ENCODE measurements around the gene ZNF526.

Gene ZNF526

DNA sequence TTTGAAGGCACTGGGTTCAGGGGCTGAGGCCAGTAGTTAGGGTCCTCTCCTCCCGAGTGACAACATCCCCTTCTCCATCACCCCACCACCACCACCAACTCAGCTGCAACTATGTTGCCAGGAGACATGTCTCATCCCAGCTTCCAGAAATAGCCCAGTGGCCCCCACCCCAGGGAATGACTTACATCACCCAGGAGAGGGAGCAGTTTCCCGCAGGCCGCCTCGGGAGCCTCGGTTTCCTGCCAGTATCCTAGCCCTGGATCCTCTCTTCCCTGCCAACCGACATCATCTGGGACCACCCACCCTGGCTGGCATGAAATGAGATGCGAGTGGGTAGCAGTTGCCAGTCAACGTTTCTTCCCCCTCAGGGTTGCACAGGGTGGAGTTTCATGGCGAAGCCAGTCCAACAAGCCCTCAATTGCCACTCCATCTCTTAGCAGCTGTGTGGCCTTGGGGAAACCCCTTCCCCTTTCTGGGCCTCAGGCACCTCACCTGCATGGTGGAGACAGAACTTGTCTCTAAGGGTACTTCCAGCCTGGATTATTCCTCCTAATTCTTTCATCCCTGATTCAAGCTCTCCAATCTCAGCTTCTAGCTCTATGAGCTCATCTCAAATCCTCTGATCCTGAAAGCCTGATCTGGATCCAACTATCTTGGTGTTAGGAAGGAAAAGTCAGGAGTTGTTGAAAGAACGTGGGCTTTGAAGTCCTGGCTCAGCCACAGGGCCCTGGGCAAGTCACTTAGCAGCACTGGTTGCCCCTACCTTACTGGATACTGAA, 26.2 kb downstream of the ZNF526 start:
- no peak for FAIRE-seq
- peak; percentile 39 for DNase-seq (ENCODE audit: low spot score)

DNA sequence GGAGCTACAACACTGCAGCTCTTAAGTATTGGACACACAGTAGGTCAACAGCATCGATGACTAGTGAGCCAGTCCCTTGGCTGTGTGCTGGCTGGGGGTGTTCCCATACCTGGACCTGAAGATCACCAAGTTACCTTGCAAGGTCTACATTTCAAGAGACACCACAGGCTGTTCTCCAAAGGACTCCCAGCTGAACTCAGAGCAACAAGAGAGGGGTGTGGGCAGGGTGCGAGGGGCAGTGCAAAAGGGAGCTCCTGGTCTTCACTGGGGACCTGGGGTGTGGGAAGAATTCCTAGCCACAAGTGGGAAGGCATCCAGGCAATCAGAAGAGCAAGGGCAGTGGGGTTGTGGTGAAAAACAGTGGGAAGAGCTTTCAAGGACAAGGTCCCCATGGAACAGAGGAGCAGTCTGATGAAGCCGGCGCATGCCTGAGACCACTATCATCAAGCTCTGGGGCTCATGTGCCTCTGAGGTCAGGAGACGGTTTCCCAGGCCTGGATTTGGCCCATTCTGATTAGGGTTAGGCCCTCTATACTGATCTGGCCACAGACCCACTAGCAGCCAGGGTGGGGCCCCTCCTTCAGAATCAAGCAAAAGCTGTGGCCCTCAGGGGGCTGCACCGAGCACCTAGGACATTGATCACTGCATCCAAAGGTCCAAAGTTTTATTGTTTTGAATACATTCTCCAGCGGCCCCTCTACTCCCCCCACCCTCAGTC, 27.0 kb downstream of the ZNF526 start:
- FAIRE-seq (no peak), DNase-seq (ENCODE audit: low spot score) (no peak)

DNA sequence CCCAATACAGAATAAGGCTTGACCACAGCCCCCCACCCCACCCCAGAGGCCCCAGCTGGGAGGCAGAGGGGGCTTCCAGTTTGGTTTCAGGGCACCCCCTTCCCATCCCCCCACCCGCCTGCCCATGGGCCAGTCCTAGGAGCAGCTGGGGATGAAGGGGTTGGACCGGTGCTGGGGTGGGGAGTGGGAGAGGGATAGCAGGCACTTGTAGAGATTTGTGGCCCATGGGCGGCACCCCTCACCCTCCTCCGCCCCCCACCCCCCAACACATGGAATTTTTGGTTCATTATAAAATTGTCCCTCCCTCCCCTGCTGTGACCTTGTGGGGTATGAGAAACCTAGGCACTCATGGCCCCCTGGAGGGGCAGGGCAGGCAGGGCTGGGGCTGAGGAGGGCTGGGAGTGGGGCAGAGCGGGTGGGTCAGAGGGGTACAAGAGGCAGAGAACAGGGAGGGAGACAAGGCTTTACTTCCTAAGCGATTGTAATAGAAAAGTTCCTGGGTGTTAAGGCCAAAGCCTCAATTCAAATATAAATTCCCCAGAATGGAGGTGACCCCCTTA, 27.6 kb downstream of the ZNF526 start:
- FAIRE-seq: no peak
- no peak for DNase-seq (ENCODE audit: low spot score)

DNA sequence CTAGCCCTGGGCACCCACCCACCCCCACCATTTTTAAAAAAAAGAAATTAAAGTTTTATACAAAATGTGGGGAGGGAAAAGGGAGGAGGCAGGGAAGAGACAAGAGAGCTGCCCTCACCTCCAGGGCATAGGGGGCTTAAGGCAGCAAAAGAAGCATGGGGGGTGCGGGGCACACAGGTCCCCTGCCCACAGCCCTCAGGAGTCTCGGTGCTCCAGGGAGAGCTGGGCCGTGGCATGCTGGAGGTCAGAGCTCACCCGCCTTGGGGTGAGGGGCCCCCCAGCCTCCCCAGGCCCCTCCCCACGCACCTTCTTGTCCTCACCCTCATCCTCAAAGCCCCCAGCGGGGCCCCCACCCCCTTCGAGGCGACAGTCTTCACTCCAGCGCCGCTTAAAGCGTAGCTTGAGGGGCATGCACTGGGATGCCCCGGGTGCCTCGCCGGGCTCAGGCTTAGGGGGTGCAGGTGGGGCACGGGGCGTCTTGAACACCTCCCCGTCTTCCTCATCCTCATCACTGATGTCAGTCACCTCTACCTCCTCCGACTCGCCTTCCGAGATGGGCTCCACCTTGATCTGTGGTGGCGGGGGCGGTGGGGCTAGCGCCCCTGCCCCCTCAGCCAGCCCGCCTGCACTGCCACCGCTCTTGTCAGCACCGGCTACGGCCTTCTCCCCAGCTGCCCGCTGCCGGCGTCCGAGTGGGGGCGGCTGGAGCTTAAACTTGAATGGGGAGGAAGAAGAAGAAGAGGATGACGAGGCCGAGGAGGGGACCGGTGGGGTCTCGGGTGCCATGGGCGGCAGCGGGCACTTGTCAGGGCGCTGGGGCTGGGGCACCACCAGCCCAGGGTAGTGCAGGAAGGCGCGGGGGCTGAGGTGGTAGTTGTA, 28.4 kb downstream of the ZNF526 start:
- no peak for FAIRE-seq
- no peak for DNase-seq (ENCODE audit: low spot score)

DNA sequence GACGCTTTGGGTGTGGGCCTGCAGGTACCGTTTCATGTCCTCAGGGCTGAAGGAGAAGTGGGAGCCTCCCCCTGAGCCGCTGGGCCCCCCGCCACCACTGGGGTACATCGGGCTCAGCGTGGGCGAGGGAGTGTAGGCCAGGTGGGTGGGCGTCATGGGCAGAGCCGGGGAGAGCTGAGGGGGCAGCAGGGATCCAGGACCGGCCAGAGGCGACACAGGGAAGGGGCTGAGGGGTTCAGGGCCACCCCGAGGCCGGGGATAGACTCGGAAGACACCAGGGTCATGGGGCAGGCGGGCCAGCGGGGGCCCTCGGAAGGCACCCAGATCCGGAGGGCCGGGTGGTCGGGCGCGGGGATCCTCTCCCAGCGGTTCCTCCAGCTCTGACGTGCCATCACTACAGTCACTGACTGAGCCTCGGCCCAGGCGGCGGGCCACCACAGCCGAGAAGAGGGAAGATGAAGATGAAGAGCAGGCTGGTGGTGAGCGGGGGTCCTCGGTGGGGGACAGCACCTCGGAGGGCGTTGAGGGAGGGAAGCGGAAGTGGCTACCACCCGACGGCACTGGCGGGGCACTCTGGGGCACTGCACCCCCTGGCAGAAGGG, 29.1 kb downstream of the ZNF526 start:
- no peak for FAIRE-seq
- no peak for DNase-seq (ENCODE audit: low spot score)

DNA sequence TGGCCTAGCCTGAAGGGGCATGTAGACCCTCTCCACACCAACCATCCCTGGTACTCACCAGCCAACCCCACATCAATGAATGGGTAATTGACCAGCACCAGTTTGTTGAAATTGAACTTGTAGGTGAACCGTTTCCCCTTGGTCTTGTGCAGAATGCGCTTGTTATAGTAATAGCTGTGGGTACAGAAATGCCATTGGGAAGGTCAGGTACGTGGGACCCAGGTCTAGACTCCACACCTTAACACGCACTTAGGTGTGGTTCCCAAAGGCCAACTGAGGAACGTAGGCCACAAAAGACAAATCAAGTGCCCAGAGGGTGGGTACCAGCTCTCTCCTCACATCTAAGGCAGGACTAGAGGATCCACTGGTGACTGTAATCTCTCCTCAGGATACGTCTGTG, 29.7 kb downstream of the ZNF526 start:
- DNase-seq (ENCODE audit: low spot score) (no peak), FAIRE-seq (no peak)

DNA sequence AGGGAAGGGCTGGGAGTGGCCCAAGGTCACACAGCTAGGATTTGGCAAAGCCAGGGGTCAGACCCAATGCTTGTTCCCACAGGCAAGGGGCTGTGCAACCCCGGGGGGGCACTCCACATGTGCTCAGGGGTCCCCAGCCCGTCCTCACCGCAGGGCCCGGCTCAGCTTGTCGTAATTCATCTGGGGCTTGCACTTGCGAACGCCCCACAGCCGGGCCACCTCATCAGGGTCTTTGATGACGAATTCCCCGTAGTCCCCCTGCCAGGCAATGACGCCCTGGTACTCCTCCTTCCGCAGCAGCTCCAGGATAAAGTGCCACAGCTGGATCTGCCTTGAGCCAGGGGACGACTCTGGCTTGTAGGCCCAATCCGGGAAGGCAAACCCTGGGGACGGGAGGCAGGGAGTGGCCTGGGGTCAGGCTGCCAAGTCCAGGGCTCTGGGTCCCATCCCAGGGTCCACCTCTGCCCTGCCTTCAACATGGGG, 30.1 kb downstream of the ZNF526 start:
- no peak for FAIRE-seq

DNA sequence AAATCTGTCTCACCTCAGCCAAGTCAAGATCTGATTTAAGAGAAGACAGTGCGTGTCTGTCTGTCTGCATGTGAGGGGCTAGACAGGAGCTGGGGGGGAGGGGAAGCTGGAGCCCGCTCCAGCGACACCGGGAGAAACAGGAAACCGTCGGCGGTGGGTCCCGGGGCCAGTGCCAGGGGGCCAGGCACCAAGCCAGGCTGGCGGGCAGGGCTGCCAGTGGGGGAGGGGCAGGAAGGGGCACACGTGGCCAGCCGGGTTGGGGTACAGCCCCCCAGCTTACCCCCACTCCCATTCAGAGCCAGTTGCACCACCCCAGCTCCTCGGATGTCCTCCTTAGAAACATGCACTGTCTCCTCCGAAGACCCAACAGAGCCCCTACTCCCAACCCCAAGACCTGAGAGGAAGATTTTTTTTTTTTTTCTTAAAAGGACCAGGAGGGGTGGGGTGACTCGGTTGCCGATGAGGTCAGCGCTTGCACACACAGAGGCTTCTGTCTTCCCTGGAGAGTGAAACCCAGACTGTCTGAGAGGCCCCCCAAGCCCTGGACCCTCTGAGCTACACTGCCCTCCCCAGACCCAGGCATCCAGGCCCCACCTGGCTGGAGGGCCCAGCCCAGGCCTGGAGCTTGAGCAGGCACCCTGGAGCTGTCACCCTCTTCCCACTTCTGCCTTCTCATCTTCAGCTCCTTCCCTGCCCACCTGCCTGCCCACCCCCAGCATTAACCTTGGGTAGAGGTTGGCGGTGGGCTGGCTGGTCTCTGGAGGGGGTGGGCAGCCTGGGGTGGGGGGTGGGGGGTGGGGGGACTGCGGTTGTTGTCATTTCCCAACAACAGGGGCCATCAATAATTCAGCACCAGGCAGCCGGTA, 30.8 kb downstream of the ZNF526 start:
- FAIRE-seq: no peak

More for the DNA sequence above, 30.1 kb downstream of the ZNF526 start:
- no peak for DNase-seq (ENCODE audit: low spot score)

DNA sequence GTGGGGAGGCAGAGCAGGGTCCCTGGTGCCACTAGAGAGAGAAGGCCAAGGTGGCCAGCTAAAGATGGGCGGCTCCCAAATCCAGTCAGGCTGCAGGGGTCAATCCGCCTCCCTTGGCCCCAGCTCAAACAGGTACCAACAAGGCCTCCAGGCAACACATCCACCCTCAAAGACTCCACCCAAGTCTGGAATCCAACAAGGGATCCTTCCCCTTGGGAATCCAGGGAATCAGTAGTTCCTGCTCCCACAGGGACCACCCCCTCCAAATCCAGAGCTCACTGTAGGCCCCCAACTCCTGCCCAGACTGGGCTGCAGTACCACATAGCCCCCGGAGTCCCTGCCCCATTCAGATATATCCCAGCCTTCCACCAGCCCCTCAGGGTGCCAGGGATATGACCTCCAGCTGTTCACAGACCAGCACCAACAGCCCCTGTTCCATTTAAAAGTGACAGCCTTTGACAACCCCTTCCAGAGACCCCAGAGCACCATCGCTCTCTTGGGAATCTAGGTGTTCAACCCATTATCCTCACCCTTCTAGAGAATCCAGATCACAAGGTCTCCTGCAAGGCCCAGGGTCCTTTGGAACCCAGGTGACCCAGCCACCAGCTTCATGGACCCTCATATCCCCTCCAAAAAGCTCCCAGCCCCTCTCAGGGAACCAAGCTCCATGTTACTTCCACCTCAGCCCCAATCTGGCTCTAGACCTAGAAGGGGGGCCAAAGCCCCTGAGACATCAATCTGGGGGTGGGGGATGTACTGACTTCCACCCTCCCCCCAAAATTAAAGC, 31.7 kb downstream of the ZNF526 start:
- DNase-seq (ENCODE audit: low spot score): no peak
- no peak for FAIRE-seq

More for the DNA sequence above, 30.8 kb downstream of the ZNF526 start:
- no peak for DNase-seq (ENCODE audit: low spot score)

DNA sequence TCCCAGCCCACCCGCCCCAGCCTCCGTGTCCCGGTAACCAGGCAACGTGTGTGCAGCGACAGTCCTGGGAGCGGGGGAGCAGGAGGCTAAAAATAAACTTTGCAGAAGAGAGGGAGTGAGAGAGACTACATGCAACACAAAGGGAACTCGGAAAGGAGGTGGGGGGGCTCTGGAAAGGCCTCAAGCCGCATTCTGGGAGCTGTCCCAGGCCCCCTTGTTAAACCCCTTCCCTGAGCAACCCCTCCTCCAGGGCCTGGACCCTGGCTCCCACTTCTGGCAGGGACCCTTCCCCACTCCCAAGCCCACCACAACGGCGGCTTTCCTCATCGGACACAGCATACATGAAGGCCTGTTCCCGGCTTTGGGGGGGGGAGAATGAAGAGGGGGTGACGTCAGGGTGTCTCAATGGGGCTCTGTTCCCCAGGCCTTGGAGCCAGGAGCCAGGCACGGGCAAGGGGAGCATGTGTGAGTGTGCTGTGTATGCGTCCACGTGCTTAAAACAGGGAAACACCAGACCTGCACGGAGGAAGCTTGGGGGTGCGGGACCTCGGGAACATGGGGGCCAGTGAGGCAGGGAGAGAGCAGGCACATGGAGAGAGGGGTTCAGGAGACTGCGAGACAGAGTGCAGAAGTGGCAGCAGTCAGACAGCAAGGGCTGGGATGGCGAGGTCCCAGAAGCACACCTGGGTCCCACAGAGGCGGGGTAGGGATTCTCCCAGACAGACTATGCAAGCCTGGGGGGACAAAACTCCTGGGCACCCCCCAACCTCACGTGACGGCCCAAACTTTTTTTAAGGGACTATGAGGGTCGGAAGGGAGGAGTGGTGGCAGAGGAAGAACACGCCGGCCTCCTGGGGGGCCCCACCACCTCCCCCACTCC, 32.5 kb downstream of the ZNF526 start:
- no peak for FAIRE-seq
- DNase-seq (ENCODE audit: low spot score): no peak

DNA sequence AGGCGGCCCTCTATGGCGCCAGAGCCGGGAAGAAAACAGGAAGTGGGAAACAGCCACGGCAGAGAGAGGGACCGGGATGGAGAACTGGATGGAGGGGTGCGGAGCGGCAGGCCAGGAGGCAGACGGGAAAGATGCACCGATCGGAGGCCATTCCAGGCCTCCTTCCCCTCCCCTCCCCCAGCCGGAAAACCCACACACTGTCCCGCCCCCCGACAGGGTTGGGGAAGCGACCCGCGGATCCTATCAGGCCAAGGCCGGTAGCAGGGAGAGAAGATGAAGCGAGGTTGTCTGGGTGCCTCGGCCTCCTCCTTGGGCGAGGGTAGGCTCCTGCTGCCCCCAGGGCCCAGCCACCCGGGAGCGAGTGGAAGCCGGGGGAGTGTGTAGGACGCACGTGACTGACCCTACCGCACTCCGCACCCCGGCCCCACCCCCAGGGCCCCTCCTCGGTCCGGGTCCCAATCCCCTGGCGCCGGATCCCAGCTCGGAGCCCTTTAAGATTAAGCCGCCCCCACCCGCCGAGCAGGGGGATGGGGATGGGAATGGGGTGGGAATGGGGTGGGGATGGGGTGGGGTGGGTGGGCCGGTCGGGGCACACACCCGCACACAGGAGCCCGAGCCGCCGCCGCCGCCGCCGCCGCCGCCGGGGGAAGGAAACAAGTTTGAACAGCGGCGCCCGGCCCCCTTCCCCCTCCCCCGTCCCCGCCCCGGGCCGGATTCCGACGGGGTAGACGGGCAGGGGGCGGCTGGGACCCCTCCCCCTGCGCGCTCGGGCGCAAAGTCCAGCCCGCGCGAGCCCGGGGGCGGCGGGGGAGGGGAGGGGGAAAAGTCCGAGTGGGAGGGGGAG, 33.4 kb downstream of the ZNF526 start:
- DNase-seq (ENCODE audit: low spot score) (peak; percentile 13), FAIRE-seq (no peak)

DNA sequence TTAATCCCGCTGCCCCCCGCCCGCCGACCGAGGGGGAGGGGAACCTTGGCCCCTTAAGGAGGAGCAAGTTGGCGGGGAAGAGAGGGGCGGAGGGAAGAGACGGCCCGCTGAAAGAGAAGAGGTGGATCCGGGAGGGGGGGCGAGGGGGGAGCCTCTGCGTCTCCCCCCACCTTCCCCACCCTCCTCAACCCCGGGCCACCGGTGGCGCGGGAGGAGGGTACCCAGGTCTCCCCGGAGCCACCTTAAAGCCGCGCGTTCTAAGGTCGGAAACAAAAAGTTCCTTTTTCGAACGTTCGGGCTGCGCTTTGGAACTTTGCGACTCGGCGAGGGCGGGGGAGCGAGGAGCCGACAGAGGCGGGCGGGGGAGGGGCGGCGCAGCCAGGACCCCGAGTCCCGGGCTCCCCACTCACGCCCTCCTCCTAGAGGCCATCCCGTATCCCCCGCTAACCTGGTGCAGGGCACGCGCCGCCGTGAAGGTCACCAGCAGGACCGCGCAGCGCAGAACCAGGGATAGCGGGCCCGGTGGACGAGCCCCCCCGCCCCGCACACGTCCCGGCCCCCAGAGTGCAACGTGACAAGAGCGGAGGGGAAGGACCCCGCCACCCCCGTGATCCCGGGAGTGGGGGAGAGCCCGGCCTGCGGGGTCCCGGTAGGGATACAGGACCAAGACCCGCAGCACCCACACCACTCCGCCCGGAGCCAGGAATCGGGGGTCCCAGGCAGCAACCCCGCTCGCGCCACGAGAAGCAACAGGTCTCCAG, 34.2 kb downstream of the ZNF526 start:
- FAIRE-seq (no peak), DNase-seq (ENCODE audit: low spot score) (no peak)

DNA sequence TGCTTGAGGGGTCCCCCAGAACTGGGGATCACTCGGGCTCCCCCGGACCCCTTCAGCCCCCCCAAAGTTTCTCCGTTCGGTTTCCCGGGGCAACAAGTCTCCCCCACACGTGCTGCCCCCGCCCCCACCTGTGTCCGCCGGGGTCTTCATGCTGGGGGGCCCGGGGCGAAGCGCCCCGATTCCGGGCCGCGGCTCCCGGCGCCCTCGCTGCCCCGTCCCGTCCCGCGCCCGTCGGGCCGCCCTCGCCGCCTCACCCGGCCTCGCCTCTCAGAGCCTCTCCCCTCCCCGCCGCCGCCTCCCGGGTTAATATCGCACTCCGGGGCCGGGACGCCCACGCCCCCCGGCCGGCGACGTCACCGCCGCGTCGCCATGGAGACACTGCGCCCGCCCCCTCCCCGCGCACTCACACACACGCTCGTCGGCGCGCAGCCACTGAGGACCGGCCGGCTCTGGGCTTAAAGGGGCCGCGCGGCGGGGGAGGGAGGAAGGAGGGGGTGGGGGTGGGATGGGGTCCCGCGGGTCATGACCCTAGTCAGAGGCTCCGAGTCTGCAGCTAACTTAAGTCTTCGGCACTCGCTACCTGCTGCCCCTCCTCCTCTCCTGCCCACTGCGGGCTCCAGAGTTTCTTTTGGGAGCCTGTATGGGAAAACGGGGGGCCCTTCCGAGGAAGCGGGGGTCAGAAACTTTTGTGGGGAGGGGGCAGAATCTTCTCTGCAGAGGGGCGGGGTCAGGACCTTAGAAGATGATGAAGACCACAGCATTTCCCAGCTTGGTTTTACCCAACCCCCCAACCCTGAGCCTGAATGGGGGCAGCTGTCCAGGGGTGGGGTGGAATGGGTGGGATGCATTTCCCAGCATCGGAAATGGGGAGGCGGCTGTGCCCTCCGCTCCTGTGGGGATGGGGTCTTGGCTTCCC, 35.0 kb downstream of the ZNF526 start, which contains the start of gene ERF:
TSS of gene ERF (minus strand) at position 279 of the 916 bp plus-strand sequence. CDS start at position 150, 129 bp downstream.
- FAIRE-seq (no peak), DNase-seq (ENCODE audit: low spot score) (peak; percentile 70)

DNA sequence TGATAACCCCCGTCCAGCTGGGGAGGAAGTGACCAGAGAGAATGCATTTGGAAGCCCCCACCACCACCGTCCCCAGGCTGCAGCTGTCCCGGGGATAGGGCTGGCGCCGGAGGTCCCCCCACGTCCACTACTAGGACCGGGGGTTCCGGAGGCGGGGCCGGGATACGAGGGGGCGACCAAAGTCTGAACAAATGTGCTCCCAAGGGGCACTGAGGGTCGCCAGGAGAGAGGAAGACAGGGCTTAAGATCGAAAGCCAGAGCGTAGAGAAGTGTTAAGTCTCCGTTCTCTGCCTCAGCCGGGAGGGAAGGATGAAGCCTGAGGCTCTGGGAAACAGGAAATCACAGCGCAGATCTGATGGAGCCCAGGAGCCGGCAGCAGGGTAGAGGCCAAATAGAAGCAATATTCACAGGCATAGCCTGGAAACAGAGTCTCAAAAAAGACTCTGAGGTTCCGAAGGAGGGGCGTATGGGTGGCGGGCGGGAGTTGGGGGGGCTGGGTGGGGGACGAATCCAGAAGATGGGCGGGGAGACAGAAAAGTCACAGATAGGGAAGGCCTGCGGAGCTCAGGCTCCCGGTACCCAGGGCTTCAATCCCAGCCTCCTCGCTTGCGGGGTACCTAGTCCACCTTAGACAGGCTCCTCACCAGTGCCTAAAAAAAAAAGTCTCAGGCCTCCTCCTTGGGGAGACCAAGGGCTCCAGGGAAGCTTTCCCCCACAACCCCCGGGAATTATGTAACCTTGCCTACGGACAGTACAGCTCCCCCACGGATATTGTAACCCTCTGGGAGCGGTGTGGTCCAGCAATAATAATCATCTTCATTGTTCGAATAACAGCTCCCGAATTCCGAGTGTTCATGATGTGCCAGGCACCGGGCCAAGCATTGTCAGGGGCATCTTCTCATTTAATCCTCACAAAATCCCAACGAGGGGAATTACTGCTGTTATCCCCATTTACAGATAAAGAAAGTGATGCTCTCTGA, 35.9 kb downstream of the ZNF526 start:
- peak; percentile 25 for DNase-seq (ENCODE audit: low spot score)
- FAIRE-seq: no peak

All from RCC 7860 (cell line).